Measurements from ENCODE around the gene CLNK.

DNA sequence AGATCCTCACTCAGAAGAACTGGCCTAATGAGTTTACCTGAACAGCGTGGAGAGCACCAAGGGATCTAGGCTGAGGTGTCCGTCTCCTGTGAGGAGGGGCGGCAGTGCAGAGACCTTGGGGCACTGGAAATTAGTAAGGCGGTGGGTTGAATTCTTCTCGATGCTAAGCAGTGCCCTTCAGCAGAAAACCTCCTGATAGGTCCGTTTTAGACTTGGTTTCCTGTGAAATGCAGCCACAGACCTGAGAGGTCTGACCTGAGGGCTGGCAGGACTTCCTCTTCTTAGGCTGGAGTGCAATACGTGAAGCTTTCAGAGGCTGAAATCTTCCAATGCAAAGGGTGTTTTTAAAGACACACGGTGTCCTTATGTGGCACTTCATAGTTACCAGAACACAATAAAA, at the start of gene CLNK:
- TF ChIP-seq CTCF (IDR thresholded peaks at IDR 0.05) (no peak), TCF12 (IDR thresholded peaks at IDR 0.05) (no peak)
- TF ChIP-seq, protein P1, sequence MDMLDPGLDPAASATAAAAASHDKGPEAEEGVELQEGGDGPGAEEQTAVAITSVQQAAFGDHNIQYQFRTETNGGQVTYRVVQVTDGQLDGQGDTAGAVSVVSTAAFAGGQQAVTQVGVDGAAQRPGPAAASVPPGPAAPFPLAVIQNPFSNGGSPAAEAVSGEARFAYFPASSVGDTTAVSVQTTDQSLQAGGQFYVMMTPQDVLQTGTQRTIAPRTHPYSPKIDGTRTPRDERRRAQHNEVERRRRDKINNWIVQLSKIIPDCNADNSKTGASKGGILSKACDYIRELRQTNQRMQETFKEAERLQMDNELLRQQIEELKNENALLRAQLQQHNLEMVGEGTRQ (IDR thresholded peaks at IDR 0.05; ENCODE audit: borderline replicate concordance, low read depth, low read length): no peak
